Naive thymus-derived CD4-positive, alpha-beta T cell (primary cell): ENCODE results near the gene CPSF6. TPM values are rescaled to one million over a fixed set of nuclear protein-coding genes. Genes with fewer than 3 reads are reported as not detected.

Experiments used
- ATAC-seq: fragments of 150-1000 bp; cut with Tn5 transposase; 2 replicates; pipeline ENCODE4 v1.10.0; 2021; ENCODE audit warnings: mild to moderate bottlenecking, moderate library complexity
- CTCF ChIA-PET: fragments of 350-600 bp; sonication (Branson Sonifier 250); formaldehyde crosslinking; loops from one replicate; lab custom pipeline; 2021; ENCODE audit warnings: antibody characterized with exemption; lab: Charles Lee
- POLR2A ChIA-PET: fragments of 350-600 bp; sonication (Branson Sonifier 250); formaldehyde crosslinking; loops from one replicate; lab custom pipeline; 2021; ENCODE audit warnings: antibody characterized with exemption, inconsistent platforms; lab: Charles Lee
- DNase-seq, 9 donors: peaks; one replicate each; pipeline versions ENCODE4 v3.0.0 to v3.0.0-alpha.2; 2020 to 2022; ENCODE audit warnings: mixed read lengths in 1 of 9
- H3K27ac ChIP-seq: one replicate; pipeline ENCODE4 v1.7.0; 2013; ENCODE audit warnings: mild to moderate bottlenecking, low read depth, low read length, moderate library complexity
- H3K27me3 ChIP-seq, 2 donors: one replicate each; pipeline ENCODE4 v1.7.0; 2013; ENCODE audit warnings: low read length in 2 of 2, mild to moderate bottlenecking in 2 of 2, moderate library complexity in 2 of 2; ENCODE audit not compliant: control insufficient read depth in 2 of 2, insufficient read depth in 2 of 2
- H3K36me3 ChIP-seq, 3 experiments: 1 replicate in 2 of 3; 2 replicates in 1 of 3; pipeline ENCODE4 v1.7.0; 2013; ENCODE audit warnings: low read length in 3 of 3, mild to moderate bottlenecking in 3 of 3, moderate library complexity in 1 of 3; ENCODE audit not compliant: insufficient read depth in 3 of 3, control insufficient read depth in 2 of 3
- H3K4me1 ChIP-seq, 2 donors: one replicate each; pipeline ENCODE4 v1.7.0; 2013; ENCODE audit warnings: low read length in 2 of 2, mild to moderate bottlenecking in 2 of 2, moderate library complexity in 1 of 2; ENCODE audit not compliant: control insufficient read depth in 2 of 2, insufficient read depth in 2 of 2
- H3K4me3 ChIP-seq: 2 replicates; pipeline ENCODE4 v1.7.0; 2013; ENCODE audit warnings: mild to moderate bottlenecking, low read length
- H3K9me3 ChIP-seq, 3 experiments: 1 replicate in 2 of 3; 2 replicates in 1 of 3; pipeline ENCODE4 v1.7.0; 2013; ENCODE audit warnings: low read length in 3 of 3; ENCODE audit not compliant: control insufficient read depth in 2 of 3
- H3K27ac Mint-ChIP-seq, 9 donors: one replicate each; pipeline ENCODE4 v1.8.0; 2020 to 2022; ENCODE audit warnings: mixed read lengths in 9 of 9, mild to moderate bottlenecking in 8 of 9, moderate library complexity in 5 of 9, inconsistent platforms in 2 of 9
- H3K27me3 Mint-ChIP-seq, 5 donors: one replicate each; pipeline ENCODE4 v1.8.0; 2021 to 2022; ENCODE audit warnings: mixed read lengths in 5 of 5, mild to moderate bottlenecking in 1 of 5
- H3K36me3 Mint-ChIP-seq, 5 donors: one replicate each; pipeline ENCODE4 v1.8.0; 2020 to 2022; ENCODE audit warnings: mixed read lengths in 5 of 5, mild to moderate bottlenecking in 3 of 5, inconsistent platforms in 1 of 5
- H3K4me1 Mint-ChIP-seq, 7 donors: one replicate each; pipeline ENCODE4 v1.8.0; 2020 to 2022; ENCODE audit warnings: mixed read lengths in 7 of 7, mild to moderate bottlenecking in 3 of 7, inconsistent platforms in 1 of 7
- H3K4me3 Mint-ChIP-seq, 10 donors: one replicate each; pipeline ENCODE4 v1.8.0; 2020 to 2022; ENCODE audit warnings: mild to moderate bottlenecking in 10 of 10, mixed read lengths in 10 of 10, moderate library complexity in 6 of 10, inconsistent platforms in 2 of 10
- H3K9me3 Mint-ChIP-seq, 11 donors: one replicate each; pipeline ENCODE4 v1.8.0; 2020 to 2022; ENCODE audit warnings: mixed read lengths in 11 of 11, mild to moderate bottlenecking in 4 of 11, inconsistent platforms in 1 of 11, moderate library complexity in 1 of 11
- intact Hi-C, 2 donors: fragments of 100-400 bp; cut with micrococcal nuclease; formaldehyde crosslinking; loops; one replicate each; pipeline ENCODE4 v1.15.1; 2023
- polyA plus RNA-seq, 2 donors: library from polyadenylated mRNA; unstranded; fragments of 300-500 nt; fragmentation: Illumina TruSeq; gene quantifications; one replicate each; pipeline ENCODE4 v1.2.3, GENCODE V29; 2021
- total RNA-seq, 6 experiments: library from RNA in 5 of 6; stranded (reverse) in 5 of 6; gene quantifications; 1 replicate in 5 of 6; 2 replicates in 1 of 6; pipeline ENCODE4 v1.2.3 and lab custom pipeline; 2021 to 2026

CPSF6 gene
- total and polyA plus RNA-seq, 7 experiments from 2014 or later: 33.2 to 127 (median 90.7) TPM

DNA sequence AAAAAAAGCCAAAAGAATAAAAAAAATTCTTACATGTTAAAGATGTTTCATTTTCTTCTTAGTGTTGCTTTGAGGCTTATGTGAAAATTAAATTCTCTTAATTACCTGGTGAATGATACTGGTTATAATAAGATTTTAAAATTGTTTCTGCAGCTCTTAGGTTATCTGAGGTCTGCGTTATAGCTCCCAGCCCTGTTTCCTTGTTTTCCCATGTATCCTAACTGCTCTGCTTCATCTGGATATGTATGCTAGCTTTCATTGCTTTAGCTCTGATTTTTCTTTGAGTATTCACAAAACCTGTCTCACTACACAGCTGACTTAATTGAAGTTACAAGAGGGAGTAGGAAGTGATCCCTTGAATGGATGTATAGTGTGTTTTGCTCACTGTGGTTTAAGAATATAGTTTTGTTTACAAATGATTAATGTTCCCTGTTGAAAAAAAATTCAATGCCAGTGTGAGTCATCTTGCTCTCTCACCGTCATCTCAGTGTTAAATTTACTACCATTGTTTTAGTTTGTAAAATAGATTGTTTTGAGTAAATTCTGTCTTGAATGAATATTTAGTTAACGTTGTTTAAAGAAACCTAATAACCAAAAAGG lies 26.8 kb downstream of the CPSF6 start:
- H3K27me3 ChIP-seq: no peaks in the 10 kb centered on the region
- no peaks in the 10 kb centered on the region for H3K27me3 Mint-ChIP-seq
- no peak overlapping the region for H3K27ac ChIP-seq
- H3K9me3 Mint-ChIP-seq: no peaks in the 10 kb centered on the region
- no peaks in the 10 kb centered on the region for H3K4me1 ChIP-seq
- H3K4me1 Mint-ChIP-seq: peaks cover 0 to 25% (median 13%) of the 10 kb centered on the region in 7 donors
- H3K4me3 ChIP-seq: no peak overlapping the region
- H3K36me3 Mint-ChIP-seq: peaks cover 13 to 36% (median 13%) of the 10 kb centered on the region in 5 donors
- CTCF ChIA-PET: interaction anchor here (0.6 to 0.7 kb wide), 2 partner anchors 12 to 22 kb away, joined by 4 read pairs; no protein-coding TSS in a partner anchor
- H3K27ac Mint-ChIP-seq: peak overlapping the region in 2 of 9 donors; percentile 6 to 44
- intact Hi-C loops: no loop called here
- H3K4me3 Mint-ChIP-seq: no peak overlapping the region
- POLR2A ChIA-PET: interaction anchor here (0.6 kb wide), 1 partner anchor 101 kb away, joined by 4 read pairs; no protein-coding TSS in a partner anchor
- DNase-seq (no peak), ATAC-seq (no peak)
- H3K9me3 ChIP-seq: no peaks in the 10 kb centered on the region
- peaks cover 6 to 25% (median 15%) of the 10 kb centered on the region in 3 experiments for H3K36me3 ChIP-seq

DNA sequence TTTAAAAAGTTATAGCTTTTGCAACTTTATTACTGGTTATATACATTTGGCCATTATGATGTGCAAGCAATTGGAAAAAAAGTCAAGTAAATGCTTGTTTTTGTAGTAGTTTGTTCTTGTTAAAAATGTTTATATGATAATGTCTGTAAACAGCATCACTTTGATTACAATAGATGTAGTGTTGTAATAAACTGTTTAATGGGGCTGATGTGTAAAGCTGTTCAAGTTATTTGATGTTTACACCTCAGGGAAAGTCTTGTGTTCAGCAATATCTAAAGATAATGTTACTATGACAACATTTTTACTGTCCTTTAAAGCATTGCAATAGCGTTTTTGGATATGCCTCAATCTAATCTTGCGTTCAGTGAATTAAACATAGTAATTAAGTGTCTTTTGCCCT lies 30.4 kb downstream of the CPSF6 start:
- H3K27me3 Mint-ChIP-seq: no peaks in the 10 kb centered on the region
- no peaks in the 10 kb centered on the region for H3K9me3 ChIP-seq
- ChIA-PET POLR2A (interaction anchor here (0.6 kb wide), 1 partner anchor 28 kb away, joined by 3 read pairs; no protein-coding TSS in a partner anchor), CTCF (interaction anchor here (0.7 kb wide), 1 partner anchor 301 kb away, joined by 4 read pairs; no protein-coding TSS in a partner anchor)
- DNase-seq (no peak), ATAC-seq (no peak)
- H3K27ac Mint-ChIP-seq: peak overlapping the region in 2 of 9 donors; percentile 17 to 31
- H3K36me3 Mint-ChIP-seq: peaks cover 0 to 12% (median 7%) of the 10 kb centered on the region in 5 donors
- H3K36me3 ChIP-seq: peaks cover 0 to 4% (median 0%) of the 10 kb centered on the region in 3 experiments
- H3K27ac ChIP-seq: no peak overlapping the region
- intact Hi-C loops: no loop called here
- H3K4me1 Mint-ChIP-seq: peaks cover 0 to 46% (median 29%) of the 10 kb centered on the region in 7 donors
- no peak overlapping the region for H3K4me3 ChIP-seq
- no peak overlapping the region for H3K4me3 Mint-ChIP-seq
- H3K4me1 ChIP-seq: no peaks in the 10 kb centered on the region
- no peaks in the 10 kb centered on the region for H3K9me3 Mint-ChIP-seq
- no peaks in the 10 kb centered on the region for H3K27me3 ChIP-seq

DNA sequence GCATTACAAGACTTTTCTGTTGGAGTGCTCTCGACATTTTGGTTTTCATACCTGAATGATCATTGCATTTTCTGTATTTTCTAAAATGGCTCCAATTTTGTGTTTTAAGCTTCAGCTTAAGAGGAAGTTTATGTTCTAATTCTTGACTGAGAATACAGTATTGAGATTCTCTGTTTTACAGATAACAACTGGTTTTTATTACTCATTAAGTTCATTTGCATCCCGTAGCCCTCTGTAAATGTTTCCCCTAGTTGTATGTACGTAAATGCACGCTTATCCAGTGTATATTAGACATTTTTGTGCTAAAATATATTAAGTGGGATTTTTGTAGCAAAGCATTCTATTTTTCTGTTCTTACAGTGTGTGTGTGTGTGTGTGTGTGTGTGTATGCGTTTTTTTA lies 33.1 kb downstream of the CPSF6 start:
- CTCF ChIA-PET: interaction anchor here (0.6 kb wide), 1 partner anchor 105 kb away, joined by 3 read pairs; no protein-coding TSS in a partner anchor

DNA sequence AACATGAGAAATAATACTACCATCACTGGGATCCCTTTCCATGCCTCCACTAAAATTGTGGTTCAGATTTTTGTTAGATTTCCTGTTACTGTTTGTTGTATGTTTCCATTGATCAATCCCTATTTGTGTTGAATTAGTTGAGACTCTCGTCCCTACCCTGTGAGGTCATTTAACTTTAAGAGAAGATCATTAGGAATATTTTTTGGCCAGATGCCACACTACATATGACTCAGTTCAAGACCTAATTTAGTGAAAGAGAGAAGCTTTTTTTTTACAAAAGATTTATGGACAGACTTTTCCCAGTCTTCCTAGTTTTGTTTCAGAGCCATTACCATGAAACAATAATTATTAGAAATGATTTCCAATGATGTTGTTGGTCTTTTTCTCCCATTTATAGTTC lies 35.5 kb downstream of the CPSF6 start:
- Mint-ChIP-seq H3K27ac (peak overlapping the region in 5 of 9 donors; percentile 3 to 78 (median 19)), H3K27me3 (no peaks in the 10 kb centered on the region), H3K36me3 (peaks cover 0 to 4% (median 3%) of the 10 kb centered on the region in 5 donors), H3K4me1 (peaks cover 11 to 80% (median 52%) of the 10 kb centered on the region in 7 donors), H3K4me3 (peak overlapping the region in 2 of 10 donors; percentile 0 to 2), H3K9me3 (no peaks in the 10 kb centered on the region)
- H3K4me3 ChIP-seq: no peak overlapping the region
- no peaks in the 10 kb centered on the region for H3K36me3 ChIP-seq
- ChIA-PET CTCF (no interaction called here), POLR2A (interaction anchor here (0.5 kb wide), 1 partner anchor 205 kb away, joined by 3 read pairs; no protein-coding TSS in a partner anchor)
- H3K27ac ChIP-seq: no peak overlapping the region
- no peaks in the 10 kb centered on the region for H3K27me3 ChIP-seq
- intact Hi-C loops: loop anchor here in 1 of 2 donors (1.0 kb wide), 1 partner anchor 8 kb away; no protein-coding TSS in a partner anchor
- ATAC-seq (no peak), DNase-seq (no peak)
- no peaks in the 10 kb centered on the region for H3K9me3 ChIP-seq
- peaks cover 7 to 18% of the 10 kb centered on the region in 2 donors for H3K4me1 ChIP-seq

More for the DNA sequence above, 33.1 kb downstream of the CPSF6 start:
- H3K4me3 ChIP-seq: no peak overlapping the region
- H3K27ac Mint-ChIP-seq: peak overlapping the region in 3 of 9 donors; percentile 8 to 56 (median 50)
- intact Hi-C loops: no loop called here
- H3K27ac ChIP-seq: no peak overlapping the region
- POLR2A ChIA-PET: no interaction called here
- H3K9me3 Mint-ChIP-seq: no peaks in the 10 kb centered on the region
- H3K9me3 ChIP-seq: no peaks in the 10 kb centered on the region
- ATAC-seq: no peak
- H3K4me3 Mint-ChIP-seq: no peak overlapping the region
- no peak for DNase-seq
- H3K4me1 Mint-ChIP-seq: peaks cover 8 to 72% (median 48%) of the 10 kb centered on the region in 7 donors
- peaks cover 0 to 4% (median 0%) of the 10 kb centered on the region in 3 experiments for H3K36me3 ChIP-seq
- peaks cover 0 to 6% (median 3%) of the 10 kb centered on the region in 5 donors for H3K36me3 Mint-ChIP-seq
- no peaks in the 10 kb centered on the region for H3K27me3 Mint-ChIP-seq
- no peaks in the 10 kb centered on the region for H3K27me3 ChIP-seq
- H3K4me1 ChIP-seq: peaks cover 7 to 18% of the 10 kb centered on the region in 2 donors

DNA sequence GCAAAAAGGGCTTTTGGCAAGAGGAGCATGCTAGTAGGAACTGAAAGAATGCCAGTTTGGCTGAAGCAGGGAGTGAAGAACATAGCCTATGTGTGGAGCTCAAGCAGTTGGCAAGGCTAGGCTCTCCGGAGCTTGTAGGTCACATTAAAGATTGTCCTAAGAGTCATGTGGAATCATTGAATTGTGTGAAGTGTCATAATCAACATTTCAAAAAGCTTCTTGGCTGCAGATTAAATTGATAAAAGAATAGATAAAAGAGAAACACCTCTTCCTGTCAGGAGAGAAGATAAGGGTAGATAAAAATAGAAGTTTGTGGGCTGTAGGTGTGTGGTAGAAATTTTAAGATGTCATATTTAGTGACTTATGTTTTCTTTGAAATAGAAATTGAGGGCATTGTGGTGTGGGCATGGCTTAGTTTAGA lies 36.1 kb downstream of the CPSF6 start:
- H3K27ac Mint-ChIP-seq: peak overlapping the region in 8 of 9 donors; percentile 0 to 46 (median 14)
- CTCF ChIA-PET: interaction anchor here (1.5 kb wide), 1 partner anchor 16 kb away, joined by 4 read pairs; no protein-coding TSS in a partner anchor
- Histone ChIP-seq H3K9me3 (no peaks in the 10 kb centered on the region), H3K4me1 (peaks cover 7 to 18% of the 10 kb centered on the region in 2 donors), H3K36me3 (no peaks in the 10 kb centered on the region), H3K27me3 (no peaks in the 10 kb centered on the region), H3K4me3 (no peak overlapping the region), H3K27ac (no peak overlapping the region)
- peaks cover 0 to 4% (median 3%) of the 10 kb centered on the region in 5 donors for H3K36me3 Mint-ChIP-seq
- no peaks in the 10 kb centered on the region for H3K9me3 Mint-ChIP-seq
- H3K27me3 Mint-ChIP-seq: no peaks in the 10 kb centered on the region
- DNase-seq (peak in 5 of 9 donors; percentile 16 to 46 (median 33)), ATAC-seq (peak; percentile 73)
- POLR2A ChIA-PET: interaction anchor here (1.1 kb wide), 1 partner anchor 12 kb away, joined by 3 read pairs; no protein-coding TSS in a partner anchor
- H3K4me3 Mint-ChIP-seq: peak overlapping the region in 9 of 10 donors; percentile 1 to 57 (median 22)
- H3K4me1 Mint-ChIP-seq: peaks cover 11 to 74% (median 50%) of the 10 kb centered on the region in 7 donors
- intact Hi-C loops: no loop called here

DNA sequence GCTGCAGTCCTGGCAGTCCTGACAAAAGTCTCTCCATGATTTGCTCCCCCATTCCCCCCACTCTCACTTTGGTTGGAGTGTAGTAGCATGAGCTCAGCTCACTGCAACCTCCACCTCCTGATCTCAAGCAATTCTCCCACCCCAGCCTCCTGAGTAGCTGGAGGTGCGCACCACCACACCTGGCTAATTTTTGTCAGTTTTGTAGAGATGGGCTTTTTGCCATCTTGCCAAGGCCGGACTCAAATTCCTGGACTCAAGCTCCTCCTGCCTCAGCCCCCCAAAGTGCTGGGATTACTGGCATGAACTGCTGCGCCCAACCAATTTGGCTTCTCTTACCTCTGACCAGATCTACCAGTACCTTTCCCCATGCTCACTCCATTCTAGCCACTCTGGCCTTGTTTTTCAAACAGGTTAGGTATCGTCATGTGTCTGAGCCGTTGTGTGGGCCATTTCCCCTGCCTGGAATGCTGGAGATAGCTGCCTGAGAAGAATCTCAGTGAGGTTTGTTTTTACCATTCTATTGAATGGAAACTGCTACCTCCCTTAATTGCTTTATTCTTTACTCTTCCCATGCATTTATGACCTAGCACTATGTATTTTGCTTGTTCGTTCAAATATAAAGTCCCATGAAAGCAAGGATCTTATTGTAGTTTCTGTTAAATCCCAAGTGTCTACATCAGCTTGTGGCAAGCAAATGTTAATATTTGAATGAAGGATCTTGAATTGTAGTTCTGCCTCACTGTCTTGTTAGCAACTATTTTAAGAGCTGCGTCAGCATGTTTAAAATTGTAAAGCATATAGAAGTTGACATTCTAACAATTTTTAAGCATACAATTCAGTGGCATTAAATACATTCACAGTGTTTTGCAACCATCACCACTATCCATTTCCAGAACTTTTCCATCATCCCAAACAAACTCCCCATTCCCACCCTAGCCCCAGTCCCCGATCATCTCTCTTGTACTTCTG lies 39.7 kb downstream of the CPSF6 start:
- H3K9me3 ChIP-seq: no peaks in the 10 kb centered on the region
- H3K27me3 ChIP-seq: no peaks in the 10 kb centered on the region
- POLR2A ChIA-PET: interaction anchor here (0.7 kb wide), 1 partner anchor 9 kb away, joined by 3 read pairs; no protein-coding TSS in a partner anchor
- peaks cover 7 to 18% of the 10 kb centered on the region in 2 donors for H3K4me1 ChIP-seq
- H3K27me3 Mint-ChIP-seq: peaks cover 0 to 14% (median 0%) of the 10 kb centered on the region in 5 donors
- H3K27ac ChIP-seq: no peak overlapping the region
- CTCF ChIA-PET: interaction anchor here (0.7 to 1.6 kb wide), 3 partner anchors 12 to 291 kb away, joined by 4 read pairs; no protein-coding TSS in a partner anchor
- H3K36me3 Mint-ChIP-seq: no peaks in the 10 kb centered on the region
- intact Hi-C loops: no loop called here
- H3K9me3 Mint-ChIP-seq: no peaks in the 10 kb centered on the region
- no peak overlapping the region for H3K4me3 Mint-ChIP-seq
- no peak overlapping the region for H3K4me3 ChIP-seq
- H3K27ac Mint-ChIP-seq: peak overlapping the region in 3 of 9 donors; percentile 11 to 60 (median 20)
- DNase-seq (no peak), ATAC-seq (no peak)
- peaks cover 17 to 60% (median 47%) of the 10 kb centered on the region in 7 donors for H3K4me1 Mint-ChIP-seq
- H3K36me3 ChIP-seq: no peaks in the 10 kb centered on the region
